Pancreas (tissue), 10 donors: ENCODE results near the gene EHD1. TPM values are rescaled to one million over a fixed set of nuclear protein-coding genes. Genes with fewer than 3 reads are reported as not detected.

Experiments
- ATAC-seq, 4 donors: fragments of 200-7000 bp; cut with Tn5 transposase; one replicate each; pipeline versions ENCODE4 v1.8.0 to v1.9.1; 2020; ENCODE audit warnings: mild to moderate bottlenecking in 4 of 4, moderate library complexity in 4 of 4
- DNase-seq, 6 donors: peaks; one replicate each; pipeline ENCODE4 v3.0.0-alpha.2; 2020
- FAIRE-seq: peaks from 2 replicates; lab custom pipeline; 2012; peaks lifted over from hg19 to GRCh38; lab: Jason Lieb, UNC
- H3K27ac ChIP-seq, 4 donors: fragments of 200-600 bp; sonication (generic); 1 replicate in 3 of 4; 2 replicates in 1 of 4; pipeline versions ENCODE4 v1.5.0 to v1.8.0; 2020
- H3K27me3 ChIP-seq, 4 donors: fragments of 200-600 bp; one replicate each; pipeline ENCODE4 v1.8.0; 2021
- H3K36me3 ChIP-seq, 3 donors: fragments of 200-600 bp; sonication (generic) in 1 of 3; one replicate each; pipeline versions ENCODE4 v1.5.0 to v1.8.0; 2020 to 2021
- H3K4me1 ChIP-seq, 3 donors: fragments of 200-600 bp; one replicate each; pipeline ENCODE4 v1.8.0; 2021
- H3K4me3 ChIP-seq, 4 donors: fragments of 200-600 bp; sonication (generic) in 2 of 4; one replicate each; pipeline versions ENCODE4 v1.5.0 to v1.8.0; 2020 to 2021
- H3K9me3 ChIP-seq, 4 donors: fragments of 200-600 bp; one replicate each; pipeline ENCODE4 v1.8.0; 2021
- WGBS, 2 donors: extraction: QIAGEN DNeasy Blood & Tissue Kit; methylation state at CpG; one replicate each; pipeline ENCODE4 v1.1.7; 2013; 5-methylcytosine and 5-hydroxymethylcytosine counted together
- intact Hi-C, 3 donors: fragments of 100-400 bp; cut with DNase I; formaldehyde crosslinking; loops; one replicate each; pipeline versions ENCODE4 v1.11.1 to v1.14.2; 2022
- polyA plus RNA-seq, 2 donors: library from polyadenylated mRNA; stranded (reverse); fragments of 200-250 nt; gene quantifications; one replicate each; pipeline ENCODE4 v1.2.3, GENCODE V29; 2013
- total RNA-seq, 6 donors: library from RNA; stranded (reverse); fragmentation: NEBNext Ultra II Directional in 4 of 6; extraction: Animal tissue kit (Norgen Biotek cat#: 25700) in 4 of 6; gene quantifications; one replicate each; pipeline versions ENCODE4 v1.2.1 to v1.2.4, GENCODE V29; 2021 to 2023
- TF ChIP-seq, protein P1 (sequence below), 4 donors: fragments of 200-600 bp; sonication (generic) in 3 of 4; IDR thresholded peaks; one replicate each; pipeline versions ENCODE4 v1.5.0 to v1.8.0; 2021; ENCODE audit warnings: antibody characterized with exemption in 4 of 4
- donor health status: healthy with polysubstance abuse.
- donor health status: DM: no; HTN: no; CAD: no; lungs with moderate emphysema.
- donor health status: DM: no; HTN: no; CAD: no.
- donor health status: control.
- donor health status: control.
- donor health status: Bipolar disorder and iron deficiency.
- donor health status: DM: yes; HTN: yes; CAD: no.
- donor health status: DM: no; HTN: no; CAD: no.
- donor health status: DM: no; HTN: no; CAD: no.
- donor health status: DM: yes; HTN: yes; CAD: no.

The EHD1 gene
- total and polyA plus RNA-seq, 8 donors: 10.1 to 22.1 (median 16.8) TPM

DNA sequence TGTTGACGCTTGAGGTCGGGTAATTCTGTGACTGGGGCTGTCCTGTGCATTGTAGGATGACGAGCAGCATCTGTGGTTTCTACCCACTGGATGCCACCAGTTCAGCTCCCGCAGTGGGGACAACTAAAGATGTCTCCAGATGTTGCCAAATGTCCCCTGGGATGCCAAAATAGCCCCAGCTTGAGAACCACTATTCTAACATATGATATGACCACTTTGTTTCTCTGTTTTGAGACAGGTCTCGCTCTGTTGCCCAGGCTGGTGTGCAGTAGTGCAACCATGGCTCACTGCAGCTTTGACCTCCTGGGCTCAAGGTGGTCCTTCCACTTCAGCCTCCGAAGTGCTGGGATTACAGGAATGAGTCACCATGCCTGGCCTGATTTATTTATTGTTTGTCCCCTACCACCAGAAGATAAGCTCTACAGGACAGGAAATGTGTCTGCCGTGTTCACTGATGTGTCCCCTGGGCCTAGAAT is 63.7 kb downstream of the EHD1 start:
- FAIRE-seq: no peak
- no peak overlapping the region for H3K4me3 ChIP-seq
- H3K4me1 ChIP-seq: peaks cover 8 to 18% (median 15%) of the 10 kb centered on the region in 3 donors
- H3K27ac ChIP-seq: no peak overlapping the region
- no peak for ATAC-seq
- H3K27me3 ChIP-seq: no peaks in the 10 kb centered on the region
- H3K36me3 ChIP-seq: no peaks in the 10 kb centered on the region
- 68% methylated on average over 7 of the region's 7 CpGs for WGBS, 2 donors
- TF ChIP-seq, protein P1, sequence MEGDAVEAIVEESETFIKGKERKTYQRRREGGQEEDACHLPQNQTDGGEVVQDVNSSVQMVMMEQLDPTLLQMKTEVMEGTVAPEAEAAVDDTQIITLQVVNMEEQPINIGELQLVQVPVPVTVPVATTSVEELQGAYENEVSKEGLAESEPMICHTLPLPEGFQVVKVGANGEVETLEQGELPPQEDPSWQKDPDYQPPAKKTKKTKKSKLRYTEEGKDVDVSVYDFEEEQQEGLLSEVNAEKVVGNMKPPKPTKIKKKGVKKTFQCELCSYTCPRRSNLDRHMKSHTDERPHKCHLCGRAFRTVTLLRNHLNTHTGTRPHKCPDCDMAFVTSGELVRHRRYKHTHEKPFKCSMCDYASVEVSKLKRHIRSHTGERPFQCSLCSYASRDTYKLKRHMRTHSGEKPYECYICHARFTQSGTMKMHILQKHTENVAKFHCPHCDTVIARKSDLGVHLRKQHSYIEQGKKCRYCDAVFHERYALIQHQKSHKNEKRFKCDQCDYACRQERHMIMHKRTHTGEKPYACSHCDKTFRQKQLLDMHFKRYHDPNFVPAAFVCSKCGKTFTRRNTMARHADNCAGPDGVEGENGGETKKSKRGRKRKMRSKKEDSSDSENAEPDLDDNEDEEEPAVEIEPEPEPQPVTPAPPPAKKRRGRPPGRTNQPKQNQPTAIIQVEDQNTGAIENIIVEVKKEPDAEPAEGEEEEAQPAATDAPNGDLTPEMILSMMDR (IDR thresholded peaks at IDR 0.05): no peak
- no peak for DNase-seq
- H3K9me3 ChIP-seq: no peaks in the 10 kb centered on the region
- intact Hi-C loops: no loop called here

DNA sequence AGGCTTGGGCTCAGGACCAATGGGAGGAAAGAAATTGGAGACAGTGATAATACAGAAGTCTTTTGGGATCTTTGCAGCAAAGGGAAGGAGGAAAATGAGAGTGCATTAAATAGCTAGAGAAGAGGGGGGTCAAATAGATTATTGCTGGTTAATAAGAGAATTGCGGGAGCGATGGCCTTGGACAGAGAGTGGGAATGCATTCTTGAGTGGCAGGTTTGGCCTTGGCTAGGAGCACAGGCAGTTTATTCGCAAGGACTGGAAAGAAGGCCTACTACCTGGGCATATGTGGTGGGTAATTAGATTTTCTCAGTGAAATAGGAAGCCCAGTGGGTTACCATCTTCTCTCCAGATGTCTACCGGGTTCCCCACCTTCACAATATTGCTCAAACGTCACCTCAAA is 64.6 kb downstream of the EHD1 start:
- peaks cover 8 to 27% (median 21%) of the 10 kb centered on the region in 3 donors for H3K4me1 ChIP-seq
- H3K27me3 ChIP-seq: no peaks in the 10 kb centered on the region
- intact Hi-C loops: no loop called here
- peak overlapping the region in 3 of 4 donors; percentile 2 to 48 (median 13) for H3K27ac ChIP-seq
- WGBS, 2 donors: 25 to 26% methylated on average over 5 of the region's 5 CpGs
- peak in 1 of 6 donors; percentile 25 for DNase-seq
- no peaks in the 10 kb centered on the region for H3K36me3 ChIP-seq
- no peak overlapping the region for H3K4me3 ChIP-seq
- ATAC-seq: peak in 1 of 4 donors; percentile 12
- no peak for FAIRE-seq
- TF ChIP-seq, protein P1 (IDR thresholded peaks at IDR 0.05): no peak
- H3K9me3 ChIP-seq: no peaks in the 10 kb centered on the region

DNA sequence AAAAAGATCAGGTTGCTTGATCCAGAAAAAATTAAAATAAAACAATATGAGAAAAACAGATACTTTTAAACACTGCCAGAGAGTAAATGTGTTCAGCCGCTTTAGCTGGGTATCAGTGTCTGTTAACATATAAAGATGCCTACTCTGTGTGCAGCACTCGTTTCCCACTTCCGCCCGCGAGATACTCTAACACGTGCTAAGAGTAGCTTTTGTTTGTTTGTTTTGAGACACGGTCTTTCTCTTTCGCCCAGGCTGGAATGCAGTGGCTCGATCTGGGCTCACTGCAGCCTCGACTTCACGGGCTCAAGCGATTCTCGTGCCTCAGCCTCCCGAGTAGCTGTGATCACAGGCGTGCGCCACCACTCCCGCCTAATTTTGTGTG is 67.5 kb downstream of the EHD1 start:
- FAIRE-seq (no peak), ATAC-seq (peak in 3 of 4 donors; percentile 1 to 5 (median 3)), DNase-seq (no peak)
- no peaks in the 10 kb centered on the region for H3K9me3 ChIP-seq
- peak overlapping the region in 2 of 4 donors; percentile 67 to 73 for H3K4me3 ChIP-seq
- H3K36me3 ChIP-seq: peaks cover 0 to under 1% (median 0%) of the 10 kb centered on the region in 3 donors
- H3K27me3 ChIP-seq: no peaks in the 10 kb centered on the region
- 33 to 40% methylated on average over 17 of the region's 17 CpGs for WGBS, 2 donors
- H3K4me1 ChIP-seq: peaks cover 8 to 27% (median 21%) of the 10 kb centered on the region in 3 donors
- H3K27ac ChIP-seq: peak overlapping the region in 3 of 4 donors; percentile 15 to 67 (median 22)
- TF ChIP-seq, protein P1 (IDR thresholded peaks at IDR 0.05): no peak
- intact Hi-C loops: no loop called here

DNA sequence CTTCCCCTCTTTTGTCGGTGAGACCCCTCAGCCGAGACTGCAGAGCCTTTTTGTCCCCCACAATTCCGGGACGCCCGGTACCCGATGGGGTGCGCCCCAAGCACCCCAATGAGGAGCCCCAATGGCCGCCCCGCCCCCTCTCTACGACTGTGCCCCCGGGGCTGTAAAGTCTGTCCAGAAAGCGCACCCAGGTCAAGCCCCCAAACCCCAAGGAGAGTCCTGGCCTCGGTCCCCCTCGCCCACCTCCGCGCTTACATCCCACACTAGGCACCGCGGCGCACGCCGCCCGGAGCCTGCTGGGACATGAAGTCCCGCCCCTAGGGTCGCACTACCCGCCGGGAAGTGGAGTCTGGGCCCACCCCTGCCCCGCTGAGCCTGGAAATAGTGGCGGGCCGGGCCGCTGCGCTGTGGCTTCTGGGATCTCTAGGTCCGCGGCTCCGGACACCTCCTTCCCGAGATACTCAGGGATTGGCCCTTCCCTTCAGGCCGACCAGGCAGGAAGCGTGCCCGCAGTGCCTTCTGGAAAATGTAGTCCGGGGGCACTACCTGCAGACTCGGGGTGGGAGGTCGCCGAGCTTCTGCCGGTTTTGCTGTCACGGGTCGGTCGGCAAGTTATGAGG is 68.0 kb downstream of the EHD1 start, which contains the start of gene MEN1:
Gene MEN1 (minus strand): TSS at position 281 of the 620 bp plus-strand sequence. CDS start 442 bp downstream, outside the sequence.
- DNase-seq: peak; percentile 95 to 99 (median 96)
- 0% methylated on average over 43 to 46 of the region's 46 CpGs for WGBS, 2 donors
- Histone ChIP-seq H3K4me3 (peak within 1 kb of the TSS; percentile 57 to 73 (median 68)), H3K36me3 (peaks cover 0 to 3% (median 0%) of the 10 kb centered on the region in 3 donors), H3K9me3 (no peaks in the 10 kb centered on the region), H3K27ac (peak within 1 kb of the TSS; percentile 15 to 68 (median 62)), H3K4me1 (peaks cover 6 to 24% (median 19%) of the 10 kb centered on the region in 3 donors), H3K27me3 (no peaks in the 10 kb centered on the region)
- ATAC-seq: peak; percentile 95 to 98 (median 96)
- intact Hi-C loops: no loop called here
- TF ChIP-seq, protein P1 (IDR thresholded peaks at IDR 0.05): no peak
- FAIRE-seq: peak; percentile 78
